ENCODE results near the gene ADPGK. TPM values are rescaled to one million over a fixed set of nuclear protein-coding genes. Genes with fewer than 3 reads are reported as not detected.
"Not testable (repeated sequence)": the region's sequence is repeated elsewhere in the genome, so short reads cannot be mapped to it uniquely, and the experiment has no call there.

Gene ADPGK
- total and polyA plus RNA-seq, 2 donors (not counting 1 experiment from before 2014, with no cell fraction given) = 128 to 174 TPM

- H3K27me3 Mint-ChIP-seq = peaks cover 18% of the 10 kb centered on the region
- peaks cover 3% of the 10 kb centered on the region for H3K4me1 Mint-ChIP-seq
- ChIA-PET POLR2A (no interaction called here), CTCF (no interaction called here)
- H3K27me3 ChIP-seq (replicated peaks in 1 of 4; ENCODE audit: control extremely low read depth in 1 of 4, control insufficient read depth in 3 of 4, insufficient read depth in 4 of 4, low read length in 3 of 4) = peaks cover 0 to 6% (median 0%) of the 10 kb centered on the region in 4 experiments
- H3K27ac ChIP-seq (ENCODE audit: low read length in 2 of 2) = no peak overlapping the region
- no peaks in the 10 kb centered on the region for H3K79me2 ChIP-seq (ENCODE audit: control insufficient read depth, insufficient read depth, low read length)
- H3K9me3 ChIP-seq (ENCODE audit: control extremely low read depth in 1 of 3, control insufficient read depth in 2 of 3, insufficient read depth in 1 of 3, low read length in 2 of 3) = peaks cover 0 to 7% (median 0%) of the 10 kb centered on the region in 3 donors
- peaks cover 0 to 6% of the 10 kb centered on the region in 2 donors for H3K4me1 ChIP-seq (ENCODE audit: control insufficient read depth in 2 of 2, insufficient read depth in 2 of 2, low read length in 2 of 2)
- no peak overlapping the region for H2AFZ ChIP-seq (ENCODE audit: insufficient read depth, low read depth, low read length, poor library complexity, severe bottlenecking)
- H3K4me3 ChIP-seq (ENCODE audit: control extremely low read depth in 1 of 5, extremely low read depth in 1 of 5, insufficient read depth in 1 of 5, low read depth in 2 of 5, low read length in 4 of 5) = no peak overlapping the region
- no peaks in the 10 kb centered on the region for H3K36me3 ChIP-seq (replicated peaks in 1 of 2; ENCODE audit: control extremely low read depth in 1 of 2, control insufficient read depth in 1 of 2, extremely low read depth in 1 of 2, insufficient read depth in 2 of 2, low read length in 1 of 2)
- no peaks in the 10 kb centered on the region for H3K9me3 Mint-ChIP-seq (ENCODE audit: insufficient read depth)
- H4K20me1 ChIP-seq (ENCODE audit: control insufficient read depth, insufficient read depth, low read length, poor library complexity, severe bottlenecking) = no peaks in the 10 kb centered on the region
- no peak for ATAC-seq (ENCODE audit: low read depth)
- no peak overlapping the region for H3K4me2 ChIP-seq (replicated peaks; ENCODE audit: low read depth, low read length, poor library complexity, severe bottlenecking)
- WGBS (ENCODE audit: insufficient coverage) = 0% methylated on average over 1 of the region's 4 CpGs
- TF ChIP-seq, protein P1, sequence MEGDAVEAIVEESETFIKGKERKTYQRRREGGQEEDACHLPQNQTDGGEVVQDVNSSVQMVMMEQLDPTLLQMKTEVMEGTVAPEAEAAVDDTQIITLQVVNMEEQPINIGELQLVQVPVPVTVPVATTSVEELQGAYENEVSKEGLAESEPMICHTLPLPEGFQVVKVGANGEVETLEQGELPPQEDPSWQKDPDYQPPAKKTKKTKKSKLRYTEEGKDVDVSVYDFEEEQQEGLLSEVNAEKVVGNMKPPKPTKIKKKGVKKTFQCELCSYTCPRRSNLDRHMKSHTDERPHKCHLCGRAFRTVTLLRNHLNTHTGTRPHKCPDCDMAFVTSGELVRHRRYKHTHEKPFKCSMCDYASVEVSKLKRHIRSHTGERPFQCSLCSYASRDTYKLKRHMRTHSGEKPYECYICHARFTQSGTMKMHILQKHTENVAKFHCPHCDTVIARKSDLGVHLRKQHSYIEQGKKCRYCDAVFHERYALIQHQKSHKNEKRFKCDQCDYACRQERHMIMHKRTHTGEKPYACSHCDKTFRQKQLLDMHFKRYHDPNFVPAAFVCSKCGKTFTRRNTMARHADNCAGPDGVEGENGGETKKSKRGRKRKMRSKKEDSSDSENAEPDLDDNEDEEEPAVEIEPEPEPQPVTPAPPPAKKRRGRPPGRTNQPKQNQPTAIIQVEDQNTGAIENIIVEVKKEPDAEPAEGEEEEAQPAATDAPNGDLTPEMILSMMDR (IDR thresholded peaks at IDR 0.05) = no peak
- no peak for TF ChIP-seq EZH2 (IDR thresholded peaks at IDR 0.05; ENCODE audit: borderline replicate concordance, insufficient read depth, low read depth, low read length, poor library complexity, severe bottlenecking)
- DNase-seq = no peak
- no peak overlapping the region for H3K9ac ChIP-seq (ENCODE audit: low read length)
- no peak overlapping the region for H3K4me3 Mint-ChIP-seq
- intact Hi-C loops (cut with micrococcal nuclease) = no loop called here
- H3K27ac Mint-ChIP-seq = no peak overlapping the region
These were observed 25.8 kb upstream of the ADPGK start for GRCh38 chr15:72809329-72809728.

GRCh38 chr15:72807346-72807745, 23.8 kb upstream of the ADPGK start:
- H3K4me3 ChIP-seq (ENCODE audit: control extremely low read depth in 1 of 5, extremely low read depth in 1 of 5, insufficient read depth in 1 of 5, low read depth in 2 of 5, low read length in 4 of 5); ATAC-seq (ENCODE audit: low read depth); H4K20me1 ChIP-seq (ENCODE audit: control insufficient read depth, insufficient read depth, low read length, poor library complexity, severe bottlenecking); H3K9me3 ChIP-seq (ENCODE audit: control extremely low read depth in 1 of 3, control insufficient read depth in 2 of 3, insufficient read depth in 1 of 3, low read length in 2 of 3); H3K79me2 ChIP-seq (ENCODE audit: control insufficient read depth, insufficient read depth, low read length); H3K9me3 Mint-ChIP-seq (ENCODE audit: insufficient read depth); H3K4me3 Mint-ChIP-seq; DNase-seq; H3K4me1 Mint-ChIP-seq; H2AFZ ChIP-seq (ENCODE audit: insufficient read depth, low read depth, low read length, poor library complexity, severe bottlenecking); H3K36me3 ChIP-seq (replicated peaks in 1 of 2; ENCODE audit: control extremely low read depth in 1 of 2, control insufficient read depth in 1 of 2, extremely low read depth in 1 of 2, insufficient read depth in 2 of 2, low read length in 1 of 2); H3K27me3 Mint-ChIP-seq; H3K27ac Mint-ChIP-seq; H3K27me3 ChIP-seq (replicated peaks in 1 of 4; ENCODE audit: control extremely low read depth in 1 of 4, control insufficient read depth in 3 of 4, insufficient read depth in 4 of 4, low read length in 3 of 4); H3K9ac ChIP-seq (ENCODE audit: low read length); H3K4me2 ChIP-seq (replicated peaks; ENCODE audit: low read depth, low read length, poor library complexity, severe bottlenecking); H3K27ac ChIP-seq (ENCODE audit: low read length in 2 of 2); CTCF ChIA-PET; POLR2A ChIA-PET; intact Hi-C loops (cut with micrococcal nuclease); H3K4me1 ChIP-seq (ENCODE audit: control insufficient read depth in 2 of 2, insufficient read depth in 2 of 2, low read length in 2 of 2): not testable (repeated sequence)
- no CpG with 5 or more reads among the region's 22 CpGs for WGBS (ENCODE audit: insufficient coverage)
